NCI-H2107 (cell line): ENCODE measurements around the gene LHPP.
A peak's percentile ranks its signal among the peaks of the same experiment; 100 is the strongest.
"Not testable (repeated sequence)": the region's sequence is repeated elsewhere in the genome, so short reads cannot be mapped to it uniquely, and the experiment has no call there.

Source experiments
- DNase-seq: peaks from one replicate; lab custom pipeline; 2025; lab: John Stamatoyannopoulos, UW

The LHPP gene

GRCh38 chr10:124537166-124537725 is 75.6 kb downstream of the LHPP start:
- DNase-seq, result no peak

- DNase-seq, result no peak
Measured at GRCh38 chr10:124537891-124538290, 76.3 kb downstream of the LHPP start.

GRCh38 chr10:124538706-124539105 is 77.1 kb downstream of the LHPP start:
- DNase-seq, result no peak

GRCh38 chr10:124539935-124540641 is 78.5 kb downstream of the LHPP start:
- DNase-seq, result no peak

- DNase-seq, result no peak
Measured at GRCh38 chr10:124541076-124541903, 79.7 kb downstream of the LHPP start.

GRCh38 chr10:124542336-124542735 is 80.7 kb downstream of the LHPP start:
- no peak for DNase-seq

GRCh38 chr10:124543146-124543545 is 81.5 kb downstream of the LHPP start:
- no peak for DNase-seq

GRCh38 chr10:124543971-124544370 is 82.3 kb downstream of the LHPP start:
- no peak for DNase-seq

GRCh38 chr10:124544711-124545110 is 83.1 kb downstream of the LHPP start:
- no peak for DNase-seq

GRCh38 chr10:124545351-124546054 is 83.9 kb downstream of the LHPP start:
- DNase-seq, result peak; percentile 34

- DNase-seq, result no peak
Measured at GRCh38 chr10:124546055-124546369, 84.4 kb downstream of the LHPP start.

- DNase-seq, result no peak
Measured at GRCh38 chr10:124546957-124547646, 85.5 kb downstream of the LHPP start.

GRCh38 chr10:124547647-124548168 is 86.1 kb downstream of the LHPP start:
- DNase-seq, result no peak

- not testable (repeated sequence) for DNase-seq
Measured at GRCh38 chr10:124549171-124549570, 87.5 kb downstream of the LHPP start.

GRCh38 chr10:124550293-124551034 is 88.8 kb downstream of the LHPP start:
- no peak for DNase-seq

- no peak for DNase-seq
Measured at GRCh38 chr10:124551097-124551496, 89.5 kb downstream of the LHPP start.

- no peak for DNase-seq
Measured at GRCh38 chr10:124551755-124552154, 90.1 kb downstream of the LHPP start.

- no peak for DNase-seq
Measured at GRCh38 chr10:124552691-124553276, 91.2 kb downstream of the LHPP start.

- no peak for DNase-seq
Measured at GRCh38 chr10:124554085-124554858, 92.6 kb downstream of the LHPP start.

- no peak for DNase-seq
Measured at GRCh38 chr10:124557167-124557566, 95.5 kb downstream of the LHPP start.
